GM18951 (cell line): ENCODE data around the gene SMYD3.
A peak's percentile ranks its signal among the peaks of the same experiment; 100 is the strongest.

Experiments used
- POLR2A ChIP-seq: IDR thresholded peaks from 4 replicates; pipeline ENCODE4 v1.6.1; 2011; ENCODE audit warnings: mild to moderate bottlenecking; ENCODE audit not compliant: insufficient read length, insufficient read depth; ENCODE audit errors: extremely low read depth
- in situ Hi-C: fragments of 300-500 bp; cut with MboI; formaldehyde crosslinking; loops from one replicate; pipeline ENCODE4 v1.12.0; 2022; ENCODE audit warnings: low sequenced_read_pairs, mixed read lengths, inconsistent platforms; ENCODE audit not compliant: unreplicated experiment

SMYD3 gene

DNA sequence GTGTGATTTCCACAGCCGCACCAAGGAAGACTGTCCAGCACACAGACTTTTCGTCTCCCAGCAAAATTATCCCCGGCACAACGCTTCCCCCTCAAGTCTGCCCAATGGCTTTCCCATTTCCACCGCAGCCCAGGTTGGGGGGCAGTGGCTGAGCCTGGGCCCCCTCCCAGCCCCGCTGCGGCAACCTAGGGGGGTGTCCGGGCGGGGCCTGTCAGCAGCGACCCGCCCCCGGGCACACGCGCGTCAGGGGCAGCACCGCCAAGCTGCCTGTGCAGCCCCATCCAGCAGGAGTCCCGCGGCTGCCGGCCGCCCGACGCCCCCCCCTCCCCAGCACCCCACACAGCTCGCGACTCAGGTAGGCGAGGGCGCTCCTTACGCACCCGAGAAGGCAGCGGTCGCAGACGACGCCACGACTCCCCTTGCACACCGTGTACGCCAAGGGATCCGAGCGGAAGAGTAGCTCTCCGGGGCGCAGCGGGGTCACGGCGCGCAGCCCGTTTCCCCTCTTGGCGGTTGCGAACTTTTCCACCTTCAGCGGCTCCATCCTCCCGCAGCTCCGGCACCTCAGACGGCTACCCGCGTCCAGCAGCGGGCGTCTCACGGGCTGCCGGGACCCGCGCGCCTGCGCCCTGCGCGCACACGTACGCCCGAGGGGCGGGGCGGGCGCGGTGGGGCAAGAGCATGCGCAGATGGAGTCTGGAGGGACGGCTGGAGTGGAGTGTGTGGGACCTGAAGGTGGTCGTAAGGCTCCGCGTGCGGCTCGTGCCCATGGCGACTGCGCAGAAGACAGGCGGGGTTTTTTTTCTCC is at the start of gene SMYD3:
Gene SMYD3 (minus strand): TSS at position 606 of the 808 bp plus-strand sequence.
- in situ Hi-C loops, result no loop called here
- peak; percentile 83 for TF ChIP-seq POLR2A

DNA sequence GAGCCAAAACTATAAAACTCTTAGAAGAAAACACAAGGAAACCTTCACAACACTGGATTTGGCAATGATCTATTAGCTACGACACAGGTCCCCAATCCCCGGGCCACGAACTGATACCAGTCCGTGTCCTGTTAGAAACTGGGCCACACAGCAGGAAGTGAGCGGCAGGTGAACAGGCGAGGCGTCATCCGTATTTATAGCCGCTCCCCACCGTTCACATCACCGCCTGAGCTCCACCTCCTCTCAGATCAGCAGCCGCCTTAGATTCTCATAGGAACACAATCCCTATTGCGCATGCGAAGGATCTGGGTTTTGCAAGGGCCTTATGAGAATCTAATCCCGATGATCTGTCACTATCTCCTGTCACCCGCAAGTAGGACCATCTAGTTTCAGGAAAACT is 47.1 kb upstream of the SMYD3 start:
- in situ Hi-C loops, result no loop called here
- TF ChIP-seq POLR2A, result no peak

DNA sequence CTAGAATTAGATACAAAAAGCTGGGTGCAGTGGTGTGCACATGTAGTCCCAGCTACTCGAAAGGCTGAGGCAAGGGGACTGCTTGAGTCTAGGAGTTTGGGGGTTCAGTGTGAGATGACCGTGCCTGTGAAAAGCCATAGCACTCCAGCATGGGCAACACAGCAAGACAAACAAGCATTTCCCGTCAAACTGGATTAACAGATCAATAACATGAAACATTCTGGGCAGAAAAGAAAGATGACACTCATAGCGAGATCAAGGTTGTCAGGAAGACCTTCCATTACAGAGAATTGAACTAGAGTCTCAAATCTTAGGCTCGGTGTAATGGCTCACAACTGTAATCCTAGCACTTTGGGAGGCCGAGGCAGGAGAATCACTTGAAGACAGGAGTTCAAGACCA is 45.0 kb upstream of the SMYD3 start:
- TF ChIP-seq POLR2A, result no peak
- in situ Hi-C loops, result no loop called here

DNA sequence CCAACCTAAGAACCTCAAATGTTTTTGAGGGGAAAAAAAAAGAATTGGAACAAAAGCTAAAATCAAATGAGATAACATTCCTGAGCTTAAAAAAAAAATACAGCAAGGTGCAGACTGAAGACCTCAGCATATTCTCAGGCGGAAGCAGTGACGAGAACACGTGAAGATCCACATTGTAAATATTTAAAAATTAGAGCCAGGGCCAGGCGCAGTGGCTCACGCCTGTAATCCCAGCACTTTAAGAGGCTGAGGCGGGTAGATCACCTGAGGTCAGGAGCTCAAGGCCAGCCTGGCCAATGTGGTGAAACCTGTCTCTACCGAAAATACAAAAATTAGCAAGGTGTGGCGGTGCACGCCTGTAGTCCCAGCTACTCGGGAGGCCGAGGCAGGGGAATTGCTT is 43.3 kb upstream of the SMYD3 start:
- in situ Hi-C loops, result no loop called here
- no peak for TF ChIP-seq POLR2A

DNA sequence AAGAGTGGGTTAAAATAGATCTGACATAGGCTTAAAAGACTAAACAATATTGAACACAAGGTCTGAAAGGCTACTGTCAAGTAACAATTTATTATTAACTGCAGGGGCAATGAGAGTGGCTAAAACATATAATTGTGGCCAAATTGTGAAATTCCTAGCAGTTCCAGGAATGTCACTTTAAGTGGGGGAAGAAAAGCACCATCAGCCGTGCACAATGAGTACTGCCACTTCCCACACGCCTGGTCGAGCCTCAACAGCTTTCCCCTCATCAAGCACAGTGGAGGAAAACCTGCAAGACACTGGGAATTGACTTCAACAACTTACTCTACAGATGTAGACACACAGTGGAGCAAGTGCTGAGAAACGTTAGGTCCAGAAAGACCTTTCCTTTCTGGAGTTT is 42.6 kb upstream of the SMYD3 start:
- in situ Hi-C loops, result no loop called here
- TF ChIP-seq POLR2A, result no peak

DNA sequence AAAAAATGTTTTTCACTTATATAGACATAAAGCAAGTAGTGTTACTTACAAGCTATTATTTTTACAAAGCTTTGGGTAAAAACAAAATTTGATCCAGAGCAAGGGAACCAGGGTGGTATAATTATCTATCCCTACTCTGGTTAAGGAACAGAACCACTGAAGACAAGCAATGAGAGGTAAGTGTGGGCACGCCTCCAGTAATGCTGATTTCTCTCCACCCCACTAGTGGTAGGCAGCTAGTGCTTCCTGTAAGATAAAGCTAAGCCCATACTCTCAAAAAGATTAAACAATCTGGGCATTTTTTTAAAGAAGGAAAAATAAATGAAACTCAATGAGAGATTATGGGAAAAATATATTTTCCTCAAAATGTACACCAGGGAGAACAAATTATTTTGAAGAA is 36.9 kb upstream of the SMYD3 start:
- in situ Hi-C loops, result no loop called here
- TF ChIP-seq POLR2A, result no peak

DNA sequence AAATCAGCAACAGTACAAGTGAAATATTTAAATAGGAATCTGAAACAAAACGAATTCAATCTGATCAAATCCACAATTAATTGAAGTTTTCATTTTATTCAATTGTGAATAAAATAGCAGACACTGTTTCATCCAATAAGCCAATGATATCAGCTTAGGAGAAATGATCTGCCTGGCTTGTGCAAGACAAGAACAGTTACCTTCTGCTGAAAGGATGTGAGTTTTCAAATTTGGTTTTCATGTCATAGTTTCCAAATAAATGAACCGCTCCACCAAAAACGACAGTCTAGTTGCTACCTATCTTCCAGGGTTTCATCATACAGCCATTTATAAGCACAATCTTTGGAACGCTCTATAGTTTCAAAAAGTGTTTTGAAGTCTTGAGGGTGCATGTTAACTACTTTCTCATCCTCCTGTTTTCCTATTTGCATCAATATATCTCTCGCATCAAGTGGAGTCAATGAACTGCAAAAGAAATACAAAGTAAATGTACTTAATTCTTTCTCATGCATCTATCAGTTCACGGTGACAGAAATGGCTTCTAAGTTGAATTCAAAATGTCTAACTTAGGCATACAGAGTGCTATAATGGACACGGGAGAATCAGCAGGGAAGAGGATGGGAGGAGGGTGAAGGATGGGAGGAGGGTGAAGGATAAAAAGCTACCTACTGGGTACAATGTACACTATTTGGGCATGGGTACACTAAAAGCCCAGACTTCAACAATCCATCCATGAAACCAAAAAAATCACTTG is 33.8 kb upstream of the SMYD3 start:
- TF ChIP-seq POLR2A, result no peak
- in situ Hi-C loops, result no loop called here

DNA sequence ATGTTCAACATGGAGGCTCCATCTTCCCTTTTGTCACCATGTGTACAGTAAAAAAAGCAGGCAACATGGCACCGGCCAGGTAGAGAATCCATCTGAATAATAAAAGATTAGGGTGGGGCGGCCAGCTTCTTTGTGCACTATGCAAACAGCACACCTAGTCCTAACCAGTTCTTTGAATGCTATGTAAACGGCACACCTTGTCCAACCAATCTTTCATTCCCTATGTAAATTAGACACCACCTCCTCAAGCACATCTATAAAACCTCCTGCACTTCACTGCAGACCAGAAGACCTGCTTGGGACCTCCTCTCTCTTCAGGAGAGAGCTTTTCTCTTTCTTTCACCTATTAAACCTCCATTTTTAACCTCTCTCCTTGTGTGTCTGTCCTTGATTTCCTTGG is 30.8 kb upstream of the SMYD3 start:
- in situ Hi-C loops, result no loop called here
- no peak for TF ChIP-seq POLR2A

DNA sequence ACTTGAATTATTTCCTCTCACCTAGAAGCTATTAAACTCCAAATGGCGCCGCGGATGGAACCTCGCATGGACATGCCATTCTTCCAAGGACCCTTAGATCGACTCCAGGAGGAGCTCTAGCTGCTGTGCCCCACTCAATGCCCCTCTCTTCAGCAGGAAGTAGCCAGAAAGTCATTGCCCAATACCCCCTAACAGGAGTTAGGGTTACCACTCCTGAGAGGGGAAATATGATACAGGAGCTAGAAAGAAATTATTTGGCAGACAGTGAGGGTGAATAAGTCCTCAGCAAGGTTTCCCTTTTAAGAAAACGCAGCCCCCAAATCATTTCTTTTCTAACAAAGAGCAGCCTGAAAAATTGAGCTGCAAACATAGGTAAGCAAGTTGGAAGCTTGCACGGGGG is 30.4 kb upstream of the SMYD3 start:
- no peak for TF ChIP-seq POLR2A
- in situ Hi-C loops, result no loop called here

DNA sequence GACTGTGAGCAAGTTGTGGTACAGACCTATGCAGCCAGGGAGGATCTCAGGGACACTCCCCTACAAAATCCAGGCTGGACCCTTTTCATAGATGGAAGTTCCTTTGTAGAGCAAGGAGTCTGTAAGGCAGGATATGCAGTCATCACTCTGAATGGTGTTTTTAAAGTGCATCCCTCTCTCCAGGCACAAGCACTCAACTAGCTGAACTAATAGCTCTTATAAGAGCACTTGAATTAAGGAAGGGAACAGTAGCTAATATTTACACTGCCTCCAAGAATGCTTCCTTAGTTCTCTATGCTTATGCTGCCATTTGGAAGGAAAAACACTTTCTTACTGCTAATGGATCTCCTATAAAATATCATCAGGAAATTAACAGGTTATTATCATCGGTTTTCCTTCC is 27.0 kb upstream of the SMYD3 start:
- TF ChIP-seq POLR2A, result no peak

DNA sequence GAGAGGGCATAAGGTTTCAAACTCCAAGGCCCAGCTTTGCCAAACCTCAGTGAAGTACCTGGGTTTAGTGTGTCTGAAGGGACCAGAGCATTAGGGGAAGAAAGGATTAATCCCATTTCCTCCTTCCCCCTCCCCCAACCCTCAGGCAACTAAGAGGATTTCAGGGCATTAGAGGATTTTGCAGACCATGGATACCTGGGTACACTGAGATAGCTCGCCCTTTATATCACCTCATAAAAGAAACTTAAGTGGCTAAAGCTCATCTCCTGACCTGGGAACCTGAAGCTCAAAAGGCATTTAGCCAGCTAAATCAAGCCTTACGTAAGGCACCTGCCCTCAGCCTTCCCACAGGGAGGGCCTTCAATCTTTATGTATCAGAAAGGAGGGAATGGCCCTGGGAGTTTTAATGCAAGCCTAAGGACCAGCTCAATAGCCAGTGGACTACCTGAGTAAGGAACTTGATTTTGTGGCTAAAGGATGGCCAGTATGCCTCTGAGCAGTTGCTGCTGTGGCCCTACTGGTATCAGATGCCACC is 26.4 kb upstream of the SMYD3 start:
- in situ Hi-C loops, result no loop called here
- TF ChIP-seq POLR2A, result no peak

More for the DNA sequence above, 27.0 kb upstream of the SMYD3 start:
- in situ Hi-C loops, result no loop called here

DNA sequence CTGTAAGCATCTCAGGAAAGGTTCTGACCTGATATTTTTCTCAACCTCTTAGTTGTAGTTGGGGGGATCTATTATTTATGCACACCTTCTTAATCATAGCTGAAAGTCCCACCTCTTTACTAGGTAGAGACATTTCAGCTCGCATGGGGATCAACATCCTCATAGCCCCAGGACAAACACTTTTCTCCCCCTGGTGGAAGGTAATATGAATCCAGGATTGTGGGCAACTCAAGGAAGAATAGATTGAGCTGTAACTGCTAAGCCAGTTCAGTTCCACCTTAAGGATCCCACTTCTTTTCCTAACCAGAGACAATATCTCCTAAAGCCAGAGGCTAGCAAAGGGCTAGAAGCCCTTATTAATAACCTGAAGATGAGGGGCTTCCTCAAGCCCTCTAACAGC is 25.4 kb upstream of the SMYD3 start:
- TF ChIP-seq POLR2A, result no peak
- in situ Hi-C loops, result no loop called here

DNA sequence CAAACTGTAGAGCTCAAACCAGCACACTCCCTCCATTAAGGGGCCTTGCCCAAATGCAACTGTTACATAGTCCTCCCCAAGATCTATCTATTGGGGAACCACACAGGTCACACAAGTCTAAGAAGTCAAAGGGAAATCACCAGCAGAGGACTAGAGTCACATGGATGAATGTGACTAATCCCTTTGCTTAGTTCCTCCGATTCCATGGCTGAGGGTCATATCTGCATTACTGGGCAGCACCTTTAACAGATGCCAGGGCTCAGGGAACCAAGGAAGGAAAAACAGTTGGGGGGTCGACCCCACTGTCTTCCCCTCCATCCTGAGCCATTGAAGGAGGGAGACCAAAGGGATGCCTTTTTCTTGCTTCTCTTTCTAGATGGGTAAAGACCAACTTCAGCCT is 23.4 kb upstream of the SMYD3 start:
- in situ Hi-C loops, result no loop called here

DNA sequence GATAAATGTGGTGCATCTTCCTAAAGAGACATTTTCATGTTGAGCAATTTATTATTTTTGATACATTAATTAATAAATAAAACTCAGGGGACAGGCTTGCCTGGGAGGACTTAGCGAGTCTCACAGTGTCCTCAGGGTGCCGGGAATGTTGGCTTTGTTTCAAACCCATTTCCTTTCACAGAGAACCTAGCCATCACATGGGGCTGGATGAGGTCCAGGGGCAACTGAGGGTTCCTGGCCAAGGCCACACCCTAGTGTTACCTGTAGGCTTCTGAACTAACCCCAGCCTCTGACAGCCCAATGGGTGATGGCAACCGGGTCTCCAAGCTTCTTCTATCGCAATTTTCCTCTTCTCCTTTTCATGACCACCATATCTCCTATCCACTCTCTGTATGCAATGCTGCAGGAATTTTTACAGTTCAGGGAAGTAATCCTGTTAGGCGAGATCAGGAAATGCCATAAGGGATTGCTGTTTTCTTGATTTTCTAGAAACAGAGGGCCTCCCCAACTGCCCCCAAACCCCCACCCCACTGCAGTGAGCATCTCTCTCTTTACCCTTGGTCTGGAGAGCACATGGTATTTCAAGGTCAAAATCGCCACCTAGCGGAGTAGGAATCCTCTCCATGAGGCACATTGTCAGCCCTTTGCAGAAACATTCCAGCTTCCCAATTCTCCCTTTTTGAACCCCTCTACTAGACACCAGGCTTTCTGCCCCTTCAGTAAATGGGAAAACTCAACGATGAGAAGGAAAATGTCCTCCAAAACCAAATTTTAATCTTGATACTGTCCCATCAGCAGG is 22.1 kb upstream of the SMYD3 start:
- in situ Hi-C loops, result no loop called here
- TF ChIP-seq POLR2A, result no peak

More for the DNA sequence above, 23.4 kb upstream of the SMYD3 start:
- TF ChIP-seq POLR2A, result no peak
